ENCODE data around the gene CAMK4. TPM values are rescaled to one million over a fixed set of nuclear protein-coding genes. Genes with fewer than 3 reads are reported as not detected.

The CAMK4 gene
- total RNA-seq, 1 experiment from 2014 or later = 6.3 TPM

GRCh38 chr5:111511174-111511830, 287.1 kb downstream of the CAMK4 start:
- Mint-ChIP-seq H3K4me1 (peaks cover 45 to 57% of the 10 kb centered on the region in 2 experiments), H3K27me3 (ENCODE audit: low read depth) (no peaks in the 10 kb centered on the region), H3K4me3 (peak overlapping the region; percentile 85 to 96), H3K9me3 (no peaks in the 10 kb centered on the region), H3K36me3 (ENCODE audit: insufficient read depth in 1 of 3, low read depth in 3 of 3) (no peaks in the 10 kb centered on the region; a peak in 1 of 7 replicates), H3K27ac (peak overlapping the region in 2 of 3 experiments; percentile 93 to 99; a peak in 4 of 7 replicates)
- no peak overlapping the region for H2AFZ ChIP-seq (ENCODE audit: low read length)
- no peaks in the 10 kb centered on the region for H3K79me1 ChIP-seq (ENCODE audit: insufficient read depth, low read depth, low read length, poor library complexity, severe bottlenecking)
- H3K4ac ChIP-seq (ENCODE audit: low read depth, low read length) = no peak overlapping the region
- no peaks in the 10 kb centered on the region for H3K9me3 ChIP-seq (ENCODE audit: control insufficient read depth, low read depth, low read length)
- H3K27me3 ChIP-seq (ENCODE audit: insufficient read depth, low read length) = no peaks in the 10 kb centered on the region
- H4K20me1 ChIP-seq (ENCODE audit: control insufficient read depth, insufficient read depth, insufficient read length) = no peaks in the 10 kb centered on the region
- no peak overlapping the region for H2BK15ac ChIP-seq (ENCODE audit: low read depth, low read length)
- H3K23me2 ChIP-seq (ENCODE audit: insufficient read length, low read depth, low read length, poor library complexity, severe bottlenecking) = no peaks in the 10 kb centered on the region
- no peak overlapping the region for H4K5ac ChIP-seq (ENCODE audit: insufficient read length, low read depth, low read length)
- no peak overlapping the region for H4K8ac ChIP-seq (replicated peaks; ENCODE audit: insufficient read length, low read depth, low read length)
- H2AK5ac ChIP-seq (ENCODE audit: insufficient read length, low read length) = no peak overlapping the region
- H4K91ac ChIP-seq (ENCODE audit: insufficient read length, low read depth, low read length) = no peak overlapping the region
- no peak overlapping the region for H3K18ac ChIP-seq (ENCODE audit: insufficient read length, low read depth, low read length)
- no CpG with 5 or more reads among the region's 2 CpGs for WGBS (ENCODE audit: extremely low coverage, insufficient read length, low lambda C conversion rate)
- peak overlapping the region; percentile 75 for H3K9ac ChIP-seq (ENCODE audit: extremely low read depth, insufficient read length, low read length)
- no peak overlapping the region for H3T11ph ChIP-seq (ENCODE audit: low read length)
- no peak overlapping the region for H3K23ac ChIP-seq (ENCODE audit: insufficient read length, low read depth, low read length)
- peaks cover 2% of the 10 kb centered on the region; the same call in 1 of the 2 replicates for H3K4me1 ChIP-seq (ENCODE audit: insufficient read depth, low read length)
- no peak overlapping the region for H2BK5ac ChIP-seq (ENCODE audit: insufficient read length, low read length)
- TF ChIP-seq, protein P1, sequence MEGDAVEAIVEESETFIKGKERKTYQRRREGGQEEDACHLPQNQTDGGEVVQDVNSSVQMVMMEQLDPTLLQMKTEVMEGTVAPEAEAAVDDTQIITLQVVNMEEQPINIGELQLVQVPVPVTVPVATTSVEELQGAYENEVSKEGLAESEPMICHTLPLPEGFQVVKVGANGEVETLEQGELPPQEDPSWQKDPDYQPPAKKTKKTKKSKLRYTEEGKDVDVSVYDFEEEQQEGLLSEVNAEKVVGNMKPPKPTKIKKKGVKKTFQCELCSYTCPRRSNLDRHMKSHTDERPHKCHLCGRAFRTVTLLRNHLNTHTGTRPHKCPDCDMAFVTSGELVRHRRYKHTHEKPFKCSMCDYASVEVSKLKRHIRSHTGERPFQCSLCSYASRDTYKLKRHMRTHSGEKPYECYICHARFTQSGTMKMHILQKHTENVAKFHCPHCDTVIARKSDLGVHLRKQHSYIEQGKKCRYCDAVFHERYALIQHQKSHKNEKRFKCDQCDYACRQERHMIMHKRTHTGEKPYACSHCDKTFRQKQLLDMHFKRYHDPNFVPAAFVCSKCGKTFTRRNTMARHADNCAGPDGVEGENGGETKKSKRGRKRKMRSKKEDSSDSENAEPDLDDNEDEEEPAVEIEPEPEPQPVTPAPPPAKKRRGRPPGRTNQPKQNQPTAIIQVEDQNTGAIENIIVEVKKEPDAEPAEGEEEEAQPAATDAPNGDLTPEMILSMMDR (conservative IDR thresholded peaks at IDR 0.05) = no peak
- peak overlapping the region; percentile 81 for H3K4me2 ChIP-seq (ENCODE audit: insufficient read depth, insufficient read length, low read length)
- H3K14ac ChIP-seq (ENCODE audit: insufficient read depth, low read length) = no peak overlapping the region
- no peak overlapping the region for H2BK12ac ChIP-seq (ENCODE audit: insufficient read length, low read depth, low read length)
- H3K56ac ChIP-seq (ENCODE audit: insufficient read length, low read depth, low read length) = no peak overlapping the region
- no peak overlapping the region for H2BK20ac ChIP-seq (ENCODE audit: low read depth, low read length, poor library complexity, severe bottlenecking)
- no peak overlapping the region for H3K27ac ChIP-seq (ENCODE audit: insufficient read length, low read depth, low read length)
- DNase-seq = no peak
- H2BK120ac ChIP-seq (ENCODE audit: low read depth, low read length, poor library complexity, severe bottlenecking) = no peak overlapping the region
- H3K79me2 ChIP-seq (ENCODE audit: insufficient read depth, low read length) = peaks cover 37% of the 10 kb centered on the region
